MM.1S (cell line): ENCODE data around the gene SEPTIN6.

Experiments
- DNase-seq: peaks from one replicate; pipeline ENCODE4 v3.0.0-alpha.2; 2015
- H2AFZ ChIP-seq: fragments of 300-600 bp; sonication (generic); 2 replicates; pipeline ENCODE4 v1.6.0; 2016; ENCODE audit warnings: antibody characterized with exemption, low read length
- H3F3A ChIP-seq: fragments of 300-600 bp; sonication (generic); 2 replicates; pipeline ENCODE4 v1.6.1; 2016; ENCODE audit warnings: mild to moderate bottlenecking, antibody characterized with exemption, low read length, moderate library complexity, mixed read lengths; ENCODE audit not compliant: insufficient read depth
- H3K27ac ChIP-seq: fragments of 300-600 bp; sonication (generic); 2 replicates; pipeline ENCODE4 v1.5.1; 2016; ENCODE audit warnings: mild to moderate bottlenecking, low read length
- H3K27me3 ChIP-seq: fragments of 300-600 bp; sonication (generic); replicated peaks from 2 replicates; pipeline ENCODE4 v1.6.0; 2016; ENCODE audit warnings: low read length; ENCODE audit not compliant: insufficient read depth
- H3K36me3 ChIP-seq: fragments of 300-600 bp; sonication (generic); replicated peaks from 2 replicates; pipeline ENCODE4 v1.6.1; 2016; ENCODE audit warnings: mild to moderate bottlenecking, low read length, mixed read lengths; ENCODE audit not compliant: insufficient read depth
- H3K4me1 ChIP-seq: fragments of 300-600 bp; sonication (generic); 2 replicates; pipeline ENCODE4 v1.6.1; 2016; ENCODE audit warnings: low read length, mixed read lengths
- H3K4me2 ChIP-seq: fragments of 300-600 bp; sonication (generic); 2 replicates; pipeline ENCODE4 v1.6.0; 2016; ENCODE audit warnings: low read depth, low read length
- H3K4me3 ChIP-seq: fragments of 300-600 bp; sonication (generic); 2 replicates; pipeline ENCODE4 v1.5.1; 2016; ENCODE audit warnings: low read length, mixed read lengths
- H3K79me2 ChIP-seq: fragments of 300-600 bp; sonication (generic); 2 replicates; pipeline ENCODE4 v1.6.1; 2016; ENCODE audit warnings: mixed run types, low read length, mixed read lengths
- H3K9ac ChIP-seq: fragments of 300-600 bp; sonication (generic); 2 replicates; pipeline ENCODE4 v1.6.1; 2016; ENCODE audit warnings: low read length, mixed read lengths
- H3K9me2 ChIP-seq: fragments of 300-600 bp; sonication (generic); replicated peaks from 2 replicates; pipeline ENCODE4 v1.6.1; 2016; ENCODE audit warnings: mild to moderate bottlenecking, low read length, mixed read lengths; ENCODE audit not compliant: insufficient read depth
- H3K9me3 ChIP-seq: fragments of 300-600 bp; sonication (generic); replicated peaks from 2 replicates; pipeline ENCODE4 v1.6.1; 2016; ENCODE audit warnings: mild to moderate bottlenecking, low read length, mixed read lengths; ENCODE audit not compliant: insufficient read depth
- H4K20me1 ChIP-seq: fragments of 300-600 bp; sonication (generic); 2 replicates; pipeline ENCODE4 v1.6.1; 2016; ENCODE audit warnings: mild to moderate bottlenecking, low read length, moderate library complexity, mixed read lengths; ENCODE audit not compliant: insufficient read depth
- CTCF ChIP-seq: fragments of 300-600 bp; sonication (generic); IDR thresholded peaks from 2 replicates; pipeline ENCODE4 v1.5.1; 2016; ENCODE audit warnings: antibody characterized with exemption, low read length, mixed read lengths
- EZH2 ChIP-seq: fragments of 300-600 bp; sonication (generic); optimal IDR thresholded peaks from 2 replicates; pipeline ENCODE3; 2017; ENCODE audit warnings: low read depth, mild to moderate bottlenecking, antibody characterized with exemption, low read length, mixed read lengths
- EZH2phosphoT487 ChIP-seq: fragments of 300-600 bp; sonication (generic); IDR thresholded peaks from 2 replicates; pipeline ENCODE4 v1.6.1; 2018; ENCODE audit warnings: antibody characterized with exemption, low read length

The SEPTIN6 gene

GRCh38 chrX:119735467-119735866, 42.5 kb upstream of the SEPTIN6 start:
- Histone ChIP-seq H3K9me2 (no peaks in the 10 kb centered on the region), H3K4me1 (no peaks in the 10 kb centered on the region), H4K20me1 (no peaks in the 10 kb centered on the region), H3K36me3 (no peaks in the 10 kb centered on the region), H3K4me2 (no peak overlapping the region), H3K9me3 (no peaks in the 10 kb centered on the region), H3K27me3 (no peaks in the 10 kb centered on the region), H2AFZ (no peak overlapping the region), H3F3A (no peaks in the 10 kb centered on the region), H3K9ac (no peak overlapping the region), H3K79me2 (no peaks in the 10 kb centered on the region), H3K4me3 (no peak overlapping the region), H3K27ac (no peak overlapping the region)
- DNase-seq = no peak
- TF ChIP-seq EZH2 (no peak), EZH2phosphoT487 (no peak), CTCF (no peak)

GRCh38 chrX:119734897-119735339, 42.0 kb upstream of the SEPTIN6 start:
- Histone ChIP-seq H2AFZ (no peak overlapping the region), H3K4me2 (no peak overlapping the region), H3K9ac (no peak overlapping the region), H3K9me2 (no peaks in the 10 kb centered on the region), H3K27me3 (no peaks in the 10 kb centered on the region), H3F3A (no peaks in the 10 kb centered on the region), H3K36me3 (no peaks in the 10 kb centered on the region), H3K27ac (no peak overlapping the region), H3K9me3 (no peaks in the 10 kb centered on the region), H3K4me3 (no peak overlapping the region), H3K79me2 (no peaks in the 10 kb centered on the region), H3K4me1 (no peaks in the 10 kb centered on the region), H4K20me1 (no peaks in the 10 kb centered on the region)
- no peak for DNase-seq
- TF ChIP-seq EZH2phosphoT487 = no peak
- no peak for TF ChIP-seq EZH2
- TF ChIP-seq CTCF = no peak

- TF ChIP-seq EZH2phosphoT487 = no peak
- peak; percentile 65 for TF ChIP-seq CTCF
- no peak for TF ChIP-seq EZH2
- Histone ChIP-seq H3K4me2 (no peak overlapping the region), H3K4me1 (peaks cover 7% of the 10 kb centered on the region), H3K79me2 (no peaks in the 10 kb centered on the region), H2AFZ (no peak overlapping the region), H3K9me2 (no peaks in the 10 kb centered on the region), H3K4me3 (no peak overlapping the region), H3K27ac (no peak overlapping the region), H3K9me3 (no peaks in the 10 kb centered on the region), H4K20me1 (no peaks in the 10 kb centered on the region), H3K9ac (no peak overlapping the region), H3F3A (peaks cover 7% of the 10 kb centered on the region), H3K27me3 (no peaks in the 10 kb centered on the region), H3K36me3 (no peaks in the 10 kb centered on the region)
- DNase-seq = peak; percentile 77
Observed at GRCh38 chrX:119729408-119730201, 36.6 kb upstream of the SEPTIN6 start.
